K562 (cell line): Measurements from ENCODE around the gene PPL. TPM values are rescaled to one million over a fixed set of nuclear protein-coding genes. Genes with fewer than 3 reads are reported as not detected.

Source experiments
- ATAC-seq: fragments of 200-7000 bp; cut with Tn5 transposase; 3 replicates; pipeline ENCODE4 v1.9.1; 2020; ENCODE audit warnings: moderate library complexity
- BruUV-seq: library from RNA; stranded (reverse); fragments of 400-500 nt; replicated peaks from 2 replicates; lab custom pipeline; 2021; lab: Mats Ljungman, UMichigan
- CTCF ChIA-PET: fragments of 300-600 bp; formaldehyde crosslinking; extraction: SDS; loops from one replicate; lab custom pipeline; 2021; ENCODE audit warnings: low intra/inter-chr PET ratio; lab: Yijun Ruan, JAX
- POLR2A ChIA-PET: fragments of 300-600, 350-650 bp; sonication (Branson Sonifier 250); formaldehyde crosslinking; extraction: SDS; loops from one replicate; lab custom pipeline; 2021; ENCODE audit warnings: antibody characterized with exemption, inconsistent platforms; lab: Yijun Ruan, JAX
- DNase-seq, 4 experiments: peaks; one replicate each; pipeline versions ENCODE4 v3.0.0 to v3.0.0-alpha.2; 2011 to 2018; ENCODE audit warnings: low spot score in 3 of 4, mixed read lengths in 3 of 4; ENCODE audit errors: extremely low read depth in 1 of 4
- FAIRE-seq: peaks from 2 replicates; lab custom pipeline; 2011; peaks lifted over from hg19 to GRCh38; lab: Jason Lieb, UNC
- H2AFZ ChIP-seq: 2 replicates; pipeline ENCODE4 v1.6.0; 2011; ENCODE audit warnings: low read depth, low read length, control low read depth, inconsistent platforms
- H3K27ac ChIP-seq: fragments of 200-600 bp; 3 replicates; pipeline ENCODE4 v1.8.0; 2011; ENCODE audit warnings: low read depth, mild to moderate bottlenecking, control low read depth, inconsistent platforms, low read length, moderate library complexity, mixed read lengths; ENCODE audit errors: extremely low read depth
- H3K27me3 ChIP-seq, 2 experiments: fragments of 300-600 bp in 1 of 2; 2 replicates in 1 of 2; 3 replicates in 1 of 2; pipeline versions ENCODE4 v1.6.0 to v1.8.0; 2011; ENCODE audit warnings: inconsistent platforms in 2 of 2, low read length in 2 of 2, mild to moderate bottlenecking in 1 of 2, mixed read lengths in 1 of 2, moderate library complexity in 1 of 2; ENCODE audit not compliant: control insufficient read depth in 2 of 2, insufficient read depth in 2 of 2
- H3K36me3 ChIP-seq: fragments of 300-600 bp; 3 replicates; pipeline ENCODE4 v1.8.0; 2011; ENCODE audit warnings: mild to moderate bottlenecking, low read length, inconsistent platforms; ENCODE audit not compliant: control insufficient read depth, insufficient read depth
- H3K4me1 ChIP-seq, 2 experiments: fragments of 200-600 bp in 1 of 2; replicated peaks in 1 of 2; 2 replicates in 1 of 2; 3 replicates in 1 of 2; pipeline versions ENCODE4 v1.5.1 to v1.8.0; 2011; ENCODE audit warnings: inconsistent platforms in 2 of 2, low read length in 2 of 2, mild to moderate bottlenecking in 1 of 2, mixed read lengths in 1 of 2, moderate library complexity in 1 of 2; ENCODE audit not compliant: control insufficient read depth in 2 of 2, insufficient read depth in 2 of 2
- H3K4me2 ChIP-seq: 2 replicates; pipeline ENCODE4 v1.6.1; 2011; ENCODE audit warnings: low read length, control low read depth, inconsistent platforms, mixed read lengths; ENCODE audit not compliant: insufficient read depth
- H3K4me3 ChIP-seq: fragments of 200-600 bp; sonication (generic), shearing (Covaris generic); 2 replicates; pipeline ENCODE4 v1.5.1; 2016; ENCODE audit warnings: control low read depth, inconsistent platforms
- H3K79me2 ChIP-seq: fragments of 200-600 bp; 3 replicates; pipeline ENCODE4 v1.8.0; 2011; ENCODE audit warnings: low read length, inconsistent platforms; ENCODE audit not compliant: control insufficient read depth, insufficient read depth
- H3K9ac ChIP-seq, 2 experiments: 2 replicates each; pipeline versions ENCODE4 v1.6.0 to v1.6.1; 2011; ENCODE audit warnings: low read depth in 2 of 2, low read length in 2 of 2, control low read depth in 1 of 2, inconsistent platforms in 1 of 2, mild to moderate bottlenecking in 1 of 2, mixed read lengths in 1 of 2; ENCODE audit not compliant: insufficient read depth in 1 of 2
- H3K9me1 ChIP-seq: one replicate; pipeline ENCODE4 v1.6.0; 2011; ENCODE audit warnings: inconsistent platforms, mild to moderate bottlenecking, low read length, moderate library complexity; ENCODE audit not compliant: control insufficient read depth, insufficient read depth
- H3K9me3 ChIP-seq: replicated peaks from 2 replicates; pipeline ENCODE4 v1.5.1; 2011; ENCODE audit warnings: low read depth, low read length, inconsistent platforms; ENCODE audit not compliant: control insufficient read depth, insufficient read depth
- H4K20me1 ChIP-seq: replicated peaks from 2 replicates; pipeline ENCODE4 v1.6.1; 2011; ENCODE audit warnings: low read length, inconsistent platforms, mixed read lengths; ENCODE audit not compliant: control insufficient read depth, insufficient read depth
- AFF4 ChIP-seq: sonication (generic); formaldehyde crosslinking; IDR thresholded peaks from 2 replicates; pipeline ENCODE4 v1.8.0; 2023; ENCODE audit warnings: mild to moderate bottlenecking, missing genetic modification reagents
- GMEB1 ChIP-seq: fragments of 250-450 bp; sonication (Bioruptor Pico); IDR thresholded peaks from 2 replicates; pipeline ENCODE4 v1.4.0; 2020; ENCODE audit warnings: mild to moderate bottlenecking
- PKNOX1 ChIP-seq: fragments of 450-650 bp; IDR thresholded peaks from 2 replicates; pipeline ENCODE4 v1.6.1; 2016
- PML ChIP-seq: IDR thresholded peaks from 2 replicates; pipeline ENCODE4 v1.6.1; 2012; ENCODE audit warnings: low read length, inconsistent platforms
- SIX5 ChIP-seq, 2 experiments: IDR thresholded peaks; 2 replicates each; pipeline ENCODE4 v1.6.1; 2011; ENCODE audit warnings: low read length in 2 of 2, borderline replicate concordance in 1 of 2, low read depth in 1 of 2, mild to moderate bottlenecking in 1 of 2, moderate library complexity in 1 of 2; ENCODE audit not compliant: insufficient read depth in 1 of 2
- ZBTB17 ChIP-seq: fragments of 450-650 bp; formaldehyde crosslinking; IDR thresholded peaks from 2 replicates; pipeline ENCODE4 v1.4.0; 2020; ENCODE audit warnings: mild to moderate bottlenecking
- ZNF280B ChIP-seq: fragments of 250-450 bp; sonication (Bioruptor Pico); IDR thresholded peaks from 2 replicates; pipeline ENCODE4 v1.5.1; 2021; ENCODE audit warnings: mild to moderate bottlenecking
- ZNF444 ChIP-seq: fragments of 250-450 bp; sonication (Bioruptor Pico); IDR thresholded peaks from 2 replicates; pipeline ENCODE4 v1.4.0; 2020; ENCODE audit warnings: mild to moderate bottlenecking, moderate library complexity
- WGBS: fragments of 100-300 bp; shearing (Covaris generic); methylation state at CpG from one replicate; pipeline ENCODE4 v1.1.6; 2016; ENCODE audit warnings: low coverage, mixed read lengths; ENCODE audit not compliant: insufficient coverage; ENCODE audit errors: missing lambda C conversion rate; 5-methylcytosine and 5-hydroxymethylcytosine counted together
- in situ Hi-C: fragments of 300-500 bp; cut with MboI; formaldehyde crosslinking; loops from 4 replicates; pipeline ENCODE4 v1.15.0; 2018; ENCODE audit warnings: inconsistent platforms, mixed read lengths
- intact Hi-C: fragments of 100-400 bp; cut with micrococcal nuclease; formaldehyde crosslinking; loops from 2 replicates; pipeline ENCODE4 v1.14.2; 2022
- polyA plus RNA-seq, 8 experiments: library from polyadenylated mRNA; depleted of rRNA in 4 of 8; stranded (reverse) in 5 of 8; unstranded in 3 of 8; fragments of >200 nt; fragmentation: Nextera tagmentation in 2 of 8; fragmentation: Illumina TruSeq in 1 of 8; extraction: Ambion mirVana in 2 of 8; extraction: Trizol in 1 of 8; gene quantifications; 2 replicates each; pipeline versions ENCODE4 v1.2.1 to v1.2.3, GENCODE V29; 2011 to 2014; ENCODE audit warnings: inconsistent platforms in 1 of 8, missing spikeins in 1 of 8
- total RNA-seq, 7 experiments: library from RNA; depleted of rRNA in 6 of 7; stranded (reverse); fragments of >200 nt in 6 of 7; fragmentation: Illumina TruSeq in 2 of 7; extraction: Trizol in 2 of 7; gene quantifications; 2 replicates each; pipeline versions ENCODE4 v1.2.1 to v1.2.3, GENCODE V29; 2011 to 2021; ENCODE audit warnings: low replicate concordance in 1 of 7

The PPL gene
- total and polyA plus RNA-seq, 9 of the 15 experiments (the other 6 are each of a cell fraction or from before 2014, with no cell fraction given): 0.01 to 0.15 (median 0.07) TPM; not detected in 3

GRCh38 chr16:4933871-4934395 lies 3.0 kb downstream of the PPL start (continued):
- no peak for TF ChIP-seq SIX5 (IDR thresholded peaks at IDR 0.05; ENCODE audit: borderline replicate concordance in 1 of 2, insufficient read depth in 1 of 2, low read depth in 1 of 2, low read length in 2 of 2)
- no peak for TF ChIP-seq PML
- no peak for TF ChIP-seq ZNF280B

- BruUV-seq: no TSS peak
- peak; percentile 29 for FAIRE-seq
- TF ChIP-seq AFF4 (CRISPR knock-in tag) (no peak), ZNF444 (CRISPR knock-in tag) (no peak), ZBTB17 (CRISPR knock-in tag) (peak; percentile 96), PKNOX1 (peak; percentile 29), GMEB1 (CRISPR knock-in tag) (no peak)
These were observed 3.5 kb downstream of the PPL start for GRCh38 chr16:4933433-4933832.

More at GRCh38 chr16:4933433-4933832, 3.5 kb downstream of the PPL start:
- Histone ChIP-seq H3K9me1 (no peaks in the 10 kb centered on the region), H3K9me3 (no peaks in the 10 kb centered on the region), H3K27me3 (peaks cover 51 to 84% of the 10 kb centered on the region in 2 experiments), H3K79me2 (no peaks in the 10 kb centered on the region), H3K27ac (no peak overlapping the region), H3K4me1 (peaks cover 0 to 18% of the 10 kb centered on the region in 2 experiments; a peak in 3 of 5 replicates), H3K9ac (no peak overlapping the region), H2AFZ (no peak overlapping the region), H3K4me3 (no peak overlapping the region), H3K36me3 (no peaks in the 10 kb centered on the region), H4K20me1 (peaks cover 25% of the 10 kb centered on the region), H3K4me2 (no peak overlapping the region)
- POLR2A ChIA-PET: interaction anchor here (0.6 to 1.9 kb wide), 2 partner anchors 11 to 269 kb away, joined by 3 to 9 read pairs; no protein-coding TSS in a partner anchor
- intact Hi-C loops: loop anchor here (10.0 kb wide), 1 partner anchor 49 kb away; no protein-coding TSS in a partner anchor
- in situ Hi-C loops: no loop called here
- ATAC-seq (no peak), DNase-seq (no peak)
- 1% methylated on average over 8 of the region's 8 CpGs for WGBS
- CTCF ChIA-PET: no interaction called here
